Hepatocyte (in vitro differentiated cells): Measurements from ENCODE around the gene RPL18. TPM values are rescaled to one million over a fixed set of nuclear protein-coding genes. Genes with fewer than 3 reads are reported as not detected.
"Not testable (repeated sequence)": the region's sequence is repeated elsewhere in the genome, so short reads cannot be mapped to it uniquely, and the experiment has no call there.

Experiments
- DNase-seq: peaks from one replicate; pipeline ENCODE4 v3.0.0-alpha.2; 2016; ENCODE audit warnings: low spot score
- H2AFZ ChIP-seq: fragments of 200-600 bp; sonication (generic); 2 replicates; pipeline ENCODE4 v1.6.0; 2016; ENCODE audit warnings: antibody characterized with exemption, mild to moderate bottlenecking
- H3K27ac ChIP-seq: fragments of 200-600 bp; sonication (generic); 2 replicates; pipeline ENCODE4 v1.5.1; 2016; ENCODE audit warnings: mild to moderate bottlenecking
- H3K27me3 ChIP-seq: fragments of 200-600 bp; sonication (generic); 2 replicates; pipeline ENCODE4 v1.6.1; 2016
- H3K36me3 ChIP-seq: fragments of 200-600 bp; sonication (generic); replicated peaks from 2 replicates; pipeline ENCODE4 v1.5.1; 2016; ENCODE audit warnings: low read depth; ENCODE audit not compliant: insufficient read depth
- H3K4me1 ChIP-seq: fragments of 200-600 bp; sonication (generic); 2 replicates; pipeline ENCODE4 v1.5.1; 2016; ENCODE audit warnings: mild to moderate bottlenecking, moderate library complexity; ENCODE audit not compliant: insufficient read depth
- H3K4me2 ChIP-seq: fragments of 200-600 bp; sonication (generic); 2 replicates; pipeline ENCODE4 v1.6.0; 2016
- H3K4me3 ChIP-seq: fragments of 200-600 bp; sonication (generic); 2 replicates; pipeline ENCODE4 v1.5.1; 2016; ENCODE audit warnings: mild to moderate bottlenecking
- H3K79me2 ChIP-seq: fragments of 200-600 bp; sonication (generic); 2 replicates; pipeline ENCODE4 v1.6.0; 2017; ENCODE audit warnings: mild to moderate bottlenecking
- H3K9me2 ChIP-seq: fragments of 200-600 bp; sonication (generic); replicated peaks from 2 replicates; pipeline ENCODE4 v1.6.0; 2017; ENCODE audit warnings: mild to moderate bottlenecking; ENCODE audit not compliant: insufficient read depth
- H3K9me3 ChIP-seq: fragments of 200-600 bp; sonication (generic); 2 replicates; pipeline ENCODE4 v1.5.1; 2016; ENCODE audit warnings: low read depth, mild to moderate bottlenecking
- H4K20me1 ChIP-seq: fragments of 200-600 bp; sonication (generic); 2 replicates; pipeline ENCODE4 v1.6.0; 2016; ENCODE audit warnings: mild to moderate bottlenecking; ENCODE audit not compliant: insufficient read depth, poor library complexity, severe bottlenecking
- CTCF ChIP-seq: fragments of 200-600 bp; sonication (generic); IDR thresholded peaks from 2 replicates; pipeline ENCODE4 v1.5.1; 2016; ENCODE audit warnings: antibody characterized with exemption, mild to moderate bottlenecking; ENCODE audit not compliant: poor library complexity
- EZH2 ChIP-seq: fragments of 200-600 bp; sonication (generic); IDR thresholded peaks from 2 replicates; pipeline ENCODE4 v1.6.1; 2016; ENCODE audit warnings: antibody characterized with exemption, mild to moderate bottlenecking, borderline replicate concordance
- EZH2phosphoT487 ChIP-seq: fragments of 200-600 bp; sonication (generic); IDR thresholded peaks from one replicate; pipeline ENCODE4 v1.6.1; 2018; ENCODE audit warnings: antibody characterized with exemption, mild to moderate bottlenecking, low read depth, moderate library complexity; ENCODE audit not compliant: unreplicated experiment, severe bottlenecking
- WGBS: methylation state at CpG from one replicate; pipeline ENCODE4 v1.1.6; 2016; ENCODE audit warnings: low lambda C conversion rate; ENCODE audit errors: missing lambda C conversion rate; 5-methylcytosine and 5-hydroxymethylcytosine counted together
- polyA plus RNA-seq: library from polyadenylated mRNA; unstranded; fragments of >200 nt; fragmentation: Nextera tagmentation; extraction: Ambion mirVana; gene quantifications from 2 replicates; pipeline ENCODE4 v1.2.1, GENCODE V29; 2016
- total RNA-seq: library from RNA; depleted of rRNA; stranded (reverse); fragments of >200 nt; gene quantifications from 2 replicates; pipeline ENCODE4 v1.2.3, GENCODE V29; 2014

The RPL18 gene
- total and polyA plus RNA-seq, 2 experiments from 2014 or later: 623 to 1,372 TPM

- 86% methylated on average over 3 of the region's 3 CpGs for WGBS
- TF ChIP-seq EZH2: no peak
- TF ChIP-seq EZH2phosphoT487: no peak
- TF ChIP-seq CTCF: no peak
These were observed 31.6 kb downstream of the RPL18 start for GRCh38 chr19:48587387-48587786.

GRCh38 chr19:48582168-48582567 is 36.8 kb downstream of the RPL18 start:
- H3K27me3 ChIP-seq: no peaks in the 10 kb centered on the region
- no peaks in the 10 kb centered on the region for H3K9me2 ChIP-seq
- WGBS: 83% methylated on average over 2 of the region's 2 CpGs
- DNase-seq: no peak
- H3K4me3 ChIP-seq: no peak overlapping the region
- H2AFZ ChIP-seq: no peak overlapping the region
- no peaks in the 10 kb centered on the region for H3K9me3 ChIP-seq
- H3K4me2 ChIP-seq: no peak overlapping the region
- H3K79me2 ChIP-seq: no peaks in the 10 kb centered on the region
- no peaks in the 10 kb centered on the region for H3K4me1 ChIP-seq
- no peaks in the 10 kb centered on the region for H3K36me3 ChIP-seq
- no peak for TF ChIP-seq CTCF
- TF ChIP-seq EZH2: no peak
- TF ChIP-seq EZH2phosphoT487: no peak
- no peak overlapping the region for H3K27ac ChIP-seq
- H4K20me1 ChIP-seq: no peaks in the 10 kb centered on the region

More at GRCh38 chr19:48587387-48587786, 31.6 kb downstream of the RPL18 start:
- H3K4me1 ChIP-seq: no peaks in the 10 kb centered on the region
- H3K4me3 ChIP-seq: no peak overlapping the region
- no peak overlapping the region for H3K4me2 ChIP-seq
- no peaks in the 10 kb centered on the region for H3K9me3 ChIP-seq
- no peak overlapping the region for H2AFZ ChIP-seq
- H4K20me1 ChIP-seq: no peaks in the 10 kb centered on the region
- no peaks in the 10 kb centered on the region for H3K9me2 ChIP-seq
- no peak for DNase-seq
- no peak overlapping the region for H3K27ac ChIP-seq
- H3K36me3 ChIP-seq: no peaks in the 10 kb centered on the region
- H3K79me2 ChIP-seq: no peaks in the 10 kb centered on the region
- no peaks in the 10 kb centered on the region for H3K27me3 ChIP-seq

GRCh38 chr19:48578891-48579290 is 40.1 kb downstream of the RPL18 start:
- 65% methylated on average over 3 of the region's 3 CpGs for WGBS
- no peak overlapping the region for H2AFZ ChIP-seq
- no peaks in the 10 kb centered on the region for H3K9me2 ChIP-seq
- no peaks in the 10 kb centered on the region for H3K9me3 ChIP-seq
- no peak overlapping the region for H3K4me2 ChIP-seq
- H3K4me1 ChIP-seq: no peaks in the 10 kb centered on the region
- TF ChIP-seq EZH2phosphoT487: no peak
- TF ChIP-seq EZH2: no peak
- TF ChIP-seq CTCF: no peak
- H3K36me3 ChIP-seq: no peaks in the 10 kb centered on the region
- H3K79me2 ChIP-seq: no peaks in the 10 kb centered on the region
- H3K27me3 ChIP-seq: no peaks in the 10 kb centered on the region
- H3K4me3 ChIP-seq: no peak overlapping the region
- no peaks in the 10 kb centered on the region for H4K20me1 ChIP-seq
- H3K27ac ChIP-seq: no peak overlapping the region
- DNase-seq: no peak

GRCh38 chr19:48577908-48578307 is 41.1 kb downstream of the RPL18 start:
- not testable (repeated sequence) for H4K20me1 ChIP-seq, H3K9me2 ChIP-seq, H3K4me2 ChIP-seq, H3K36me3 ChIP-seq, H3K9me3 ChIP-seq, H3K27ac ChIP-seq, H3K27me3 ChIP-seq, DNase-seq, H3K4me1 ChIP-seq, H2AFZ ChIP-seq, H3K79me2 ChIP-seq, H3K4me3 ChIP-seq
- WGBS: 97% methylated on average over 7 of the region's 7 CpGs
